Measurements from ENCODE around the gene ITSN1.

ITSN1 gene

GRCh38 chr21:33875026-33875695, 232.9 kb downstream of the ITSN1 start:
- Histone ChIP-seq H3K36me3 (ENCODE audit: control insufficient read depth, low read length) (no peaks in the 10 kb centered on the region), H3K4me3 (ENCODE audit: low read length) (no peak overlapping the region), H3K27me3 (ENCODE audit: control insufficient read depth, low read length) (no peaks in the 10 kb centered on the region), H3K9me2 (replicated peaks; ENCODE audit: control insufficient read depth, low read length) (no peaks in the 10 kb centered on the region), H3K79me2 (ENCODE audit: control insufficient read depth, low read length) (no peaks in the 10 kb centered on the region), H3F3A (ENCODE audit: control insufficient read depth, insufficient read depth) (no peaks in the 10 kb centered on the region), H3K4me2 (ENCODE audit: low read length) (no peak overlapping the region), H3K27ac (ENCODE audit: low read depth, low read length) (no peak overlapping the region), H3K9me3 (ENCODE audit: control insufficient read depth, insufficient read depth, low read length) (no peaks in the 10 kb centered on the region), H4K20me1 (ENCODE audit: control insufficient read depth, insufficient read depth, low read depth, low read length) (no peaks in the 10 kb centered on the region), H3K4me1 (ENCODE audit: control insufficient read depth, low read length) (no peaks in the 10 kb centered on the region)
- no peak for TF ChIP-seq EZH2phosphoT487 (IDR thresholded peaks at IDR 0.05; ENCODE audit: borderline replicate concordance, low read length)
- TF ChIP-seq CTCF (IDR thresholded peaks at IDR 0.05; ENCODE audit: low read depth, low read length, poor library complexity, severe bottlenecking) = no peak

GRCh38 chr21:33878824-33879223, 236.5 kb downstream of the ITSN1 start:
- Histone ChIP-seq H3K27ac (ENCODE audit: low read depth, low read length) (no peak overlapping the region), H3K4me1 (ENCODE audit: control insufficient read depth, low read length) (no peaks in the 10 kb centered on the region), H3K4me2 (ENCODE audit: low read length) (no peak overlapping the region), H3K4me3 (ENCODE audit: low read length) (no peak overlapping the region), H3K9me3 (ENCODE audit: control insufficient read depth, insufficient read depth, low read length) (no peaks in the 10 kb centered on the region), H3K79me2 (ENCODE audit: control insufficient read depth, low read length) (no peaks in the 10 kb centered on the region), H3K9me2 (replicated peaks; ENCODE audit: control insufficient read depth, low read length) (no peaks in the 10 kb centered on the region), H3K36me3 (ENCODE audit: control insufficient read depth, low read length) (no peaks in the 10 kb centered on the region), H3K27me3 (ENCODE audit: control insufficient read depth, low read length) (no peaks in the 10 kb centered on the region), H3F3A (ENCODE audit: control insufficient read depth, insufficient read depth) (no peaks in the 10 kb centered on the region), H4K20me1 (ENCODE audit: control insufficient read depth, insufficient read depth, low read depth, low read length) (no peaks in the 10 kb centered on the region)
- TF ChIP-seq EZH2phosphoT487 (IDR thresholded peaks at IDR 0.05; ENCODE audit: borderline replicate concordance, low read length) (no peak), CTCF (IDR thresholded peaks at IDR 0.05; ENCODE audit: low read depth, low read length, poor library complexity, severe bottlenecking) (no peak)

- Histone ChIP-seq H3K9me2 (replicated peaks; ENCODE audit: control insufficient read depth, low read length) (no peaks in the 10 kb centered on the region), H4K20me1 (ENCODE audit: control insufficient read depth, insufficient read depth, low read depth, low read length) (no peaks in the 10 kb centered on the region), H3K27ac (ENCODE audit: low read depth, low read length) (no peak overlapping the region), H3K4me3 (ENCODE audit: low read length) (no peak overlapping the region), H3K4me1 (ENCODE audit: control insufficient read depth, low read length) (no peaks in the 10 kb centered on the region), H3K4me2 (ENCODE audit: low read length) (no peak overlapping the region), H3K9me3 (ENCODE audit: control insufficient read depth, insufficient read depth, low read length) (no peaks in the 10 kb centered on the region), H3F3A (ENCODE audit: control insufficient read depth, insufficient read depth) (no peaks in the 10 kb centered on the region), H3K27me3 (ENCODE audit: control insufficient read depth, low read length) (peaks cover 4% of the 10 kb centered on the region; the same call in 1 of the 2 replicates), H3K36me3 (ENCODE audit: control insufficient read depth, low read length) (no peaks in the 10 kb centered on the region), H3K79me2 (ENCODE audit: control insufficient read depth, low read length) (no peaks in the 10 kb centered on the region)
- TF ChIP-seq CTCF (IDR thresholded peaks at IDR 0.05; ENCODE audit: low read depth, low read length, poor library complexity, severe bottlenecking) = no peak
- TF ChIP-seq EZH2phosphoT487 (IDR thresholded peaks at IDR 0.05; ENCODE audit: borderline replicate concordance, low read length) = no peak
Observed at GRCh38 chr21:33880626-33881025, 238.3 kb downstream of the ITSN1 start.

Measured in DOHH2 (cell line).